Measurements from ENCODE around the gene ZNF608.

DNA sequence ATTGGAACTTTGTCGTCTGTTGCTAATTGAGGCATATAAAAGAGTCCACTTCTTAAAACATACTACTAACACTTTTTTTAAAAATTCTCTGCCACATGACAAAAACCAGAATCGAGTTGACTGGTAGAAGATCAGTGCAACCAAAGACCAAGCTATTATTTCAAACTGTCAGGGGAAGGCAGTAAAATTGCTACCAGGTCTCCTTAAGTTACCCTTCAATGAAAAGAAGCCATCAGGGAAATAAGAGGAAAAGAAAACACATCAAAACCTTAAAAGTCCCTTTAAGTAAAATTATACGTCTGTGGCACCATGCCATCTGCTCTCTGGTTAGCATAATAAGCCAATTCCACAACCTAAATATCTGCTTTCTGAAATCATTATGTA, 9.6 kb downstream of the ZNF608 start:
- TF ChIP-seq, protein P1, sequence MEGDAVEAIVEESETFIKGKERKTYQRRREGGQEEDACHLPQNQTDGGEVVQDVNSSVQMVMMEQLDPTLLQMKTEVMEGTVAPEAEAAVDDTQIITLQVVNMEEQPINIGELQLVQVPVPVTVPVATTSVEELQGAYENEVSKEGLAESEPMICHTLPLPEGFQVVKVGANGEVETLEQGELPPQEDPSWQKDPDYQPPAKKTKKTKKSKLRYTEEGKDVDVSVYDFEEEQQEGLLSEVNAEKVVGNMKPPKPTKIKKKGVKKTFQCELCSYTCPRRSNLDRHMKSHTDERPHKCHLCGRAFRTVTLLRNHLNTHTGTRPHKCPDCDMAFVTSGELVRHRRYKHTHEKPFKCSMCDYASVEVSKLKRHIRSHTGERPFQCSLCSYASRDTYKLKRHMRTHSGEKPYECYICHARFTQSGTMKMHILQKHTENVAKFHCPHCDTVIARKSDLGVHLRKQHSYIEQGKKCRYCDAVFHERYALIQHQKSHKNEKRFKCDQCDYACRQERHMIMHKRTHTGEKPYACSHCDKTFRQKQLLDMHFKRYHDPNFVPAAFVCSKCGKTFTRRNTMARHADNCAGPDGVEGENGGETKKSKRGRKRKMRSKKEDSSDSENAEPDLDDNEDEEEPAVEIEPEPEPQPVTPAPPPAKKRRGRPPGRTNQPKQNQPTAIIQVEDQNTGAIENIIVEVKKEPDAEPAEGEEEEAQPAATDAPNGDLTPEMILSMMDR (IDR thresholded peaks at IDR 0.05; ENCODE audit: insufficient read depth, low read length, poor library complexity, severe bottlenecking): no peak
- TF ChIP-seq EZH2phosphoT487 (conservative IDR thresholded peaks at IDR 0.05; ENCODE audit: low read length): no peak

Data from SU-DHL-6 (cell line).